Karpas-422 (cell line): ENCODE results near the gene GPER1. TPM values are rescaled to one million over a fixed set of nuclear protein-coding genes. Genes with fewer than 3 reads are reported as not detected.

ENCODE experiments used
- DNase-seq: peaks from one replicate; pipeline ENCODE4 v3.0.0-alpha.2; 2015
- H2AFZ ChIP-seq: fragments of 200-600 bp; sonication (generic); 2 replicates; pipeline ENCODE4 v1.6.1; 2014; ENCODE audit warnings: antibody characterized with exemption, low read length, mixed read lengths
- H3K27ac ChIP-seq: fragments of 200-600 bp; sonication (generic); 2 replicates; pipeline ENCODE4 v1.5.1; 2014; ENCODE audit warnings: mild to moderate bottlenecking, low read length, moderate library complexity
- H3K27me3 ChIP-seq: fragments of 200-600 bp; sonication (generic); 2 replicates; pipeline ENCODE4 v1.6.1; 2014; ENCODE audit warnings: low read length, mixed read lengths
- H3K36me3 ChIP-seq: fragments of 200-600 bp; sonication (generic); 2 replicates; pipeline ENCODE4 v1.6.1; 2014; ENCODE audit warnings: low read length, mixed read lengths; ENCODE audit not compliant: insufficient read depth
- H3K4me1 ChIP-seq: fragments of 200-600 bp; sonication (generic); 2 replicates; pipeline ENCODE4 v1.6.1; 2014; ENCODE audit warnings: mild to moderate bottlenecking, low read length, mixed read lengths
- H3K4me2 ChIP-seq: fragments of 200-600 bp; sonication (generic); 2 replicates; pipeline ENCODE4 v1.6.1; 2014; ENCODE audit warnings: low read length, low read depth, mild to moderate bottlenecking; ENCODE audit not compliant: poor library complexity, severe bottlenecking
- H3K4me3 ChIP-seq: fragments of 200-600 bp; sonication (generic); 2 replicates; pipeline ENCODE4 v1.5.1; 2014; ENCODE audit warnings: mild to moderate bottlenecking, antibody characterized with exemption, low read length, mixed read lengths
- H3K79me2 ChIP-seq: fragments of 200-600 bp; sonication (generic); 2 replicates; pipeline ENCODE4 v1.6.1; 2014; ENCODE audit warnings: mild to moderate bottlenecking, low read length, mixed read lengths
- H3K9ac ChIP-seq: fragments of 200-600 bp; sonication (generic); 2 replicates; pipeline ENCODE4 v1.6.0; 2014; ENCODE audit warnings: low read length
- H3K9me2 ChIP-seq: fragments of 200-600 bp; sonication (generic), shearing (Covaris generic); replicated peaks from 2 replicates; pipeline ENCODE4 v1.6.0; 2014; ENCODE audit warnings: mild to moderate bottlenecking, low read length, moderate library complexity; ENCODE audit not compliant: insufficient read depth
- H3K9me3 ChIP-seq: fragments of 300-700, 200-600 bp; sonication (generic); 2 replicates; pipeline ENCODE4 v1.6.1; 2014; ENCODE audit warnings: low read length, mixed read lengths
- H4K20me1 ChIP-seq: fragments of 200-600 bp; sonication (generic); 2 replicates; pipeline ENCODE4 v1.6.1; 2014; ENCODE audit warnings: mild to moderate bottlenecking, antibody characterized with exemption, low read length, low read depth; ENCODE audit not compliant: insufficient read depth
- total RNA-seq: library from RNA; depleted of rRNA; stranded (reverse); fragments of >200 nt; shearing (Covaris generic); gene quantifications from 2 replicates; pipeline ENCODE4 v1.2.3, GENCODE V29; 2014; ENCODE audit warnings: low replicate concordance

Gene GPER1
- total RNA-seq, 1 experiment from 2014 or later: not detected

GRCh38 chr7:1052031-1052818, 35.7 kb upstream of the GPER1 start:
- H2AFZ ChIP-seq: no peak overlapping the region
- H4K20me1 ChIP-seq: peaks cover 63% of the 10 kb centered on the region; the same call in 1 of the 2 replicates
- H3K27ac ChIP-seq: no peak overlapping the region
- no peak overlapping the region for H3K4me2 ChIP-seq
- no peak overlapping the region for H3K4me3 ChIP-seq
- H3K27me3 ChIP-seq: no peaks in the 10 kb centered on the region
- no peaks in the 10 kb centered on the region; the same call in 1 of the 2 replicates for H3K4me1 ChIP-seq
- H3K36me3 ChIP-seq: no peaks in the 10 kb centered on the region
- DNase-seq: no peak
- no peaks in the 10 kb centered on the region for H3K9me3 ChIP-seq
- H3K9ac ChIP-seq: no peak overlapping the region
- H3K9me2 ChIP-seq: no peaks in the 10 kb centered on the region
- no peaks in the 10 kb centered on the region for H3K79me2 ChIP-seq

GRCh38 chr7:1053002-1053411, 34.9 kb upstream of the GPER1 start:
- Histone ChIP-seq H3K9me2 (no peaks in the 10 kb centered on the region), H3K4me3 (no peak overlapping the region), H3K9ac (no peak overlapping the region), H3K79me2 (no peaks in the 10 kb centered on the region), H2AFZ (no peak overlapping the region), H3K27me3 (no peaks in the 10 kb centered on the region), H3K4me1 (no peaks in the 10 kb centered on the region; the same call in 1 of the 2 replicates), H3K4me2 (no peak overlapping the region), H3K36me3 (no peaks in the 10 kb centered on the region), H3K9me3 (no peaks in the 10 kb centered on the region), H3K27ac (no peak overlapping the region), H4K20me1 (peaks cover 55% of the 10 kb centered on the region; the same call in 1 of the 2 replicates)
- DNase-seq: no peak

GRCh38 chr7:1053816-1054370, 34.0 kb upstream of the GPER1 start:
- H3K27ac ChIP-seq: no peak overlapping the region
- no peaks in the 10 kb centered on the region for H3K79me2 ChIP-seq
- H3K9ac ChIP-seq: no peak overlapping the region
- H3K9me2 ChIP-seq: no peaks in the 10 kb centered on the region
- no peaks in the 10 kb centered on the region for H3K9me3 ChIP-seq
- H3K4me3 ChIP-seq: no peak overlapping the region
- H4K20me1 ChIP-seq: peaks cover 46% of the 10 kb centered on the region; the same call in 1 of the 2 replicates
- DNase-seq: no peak
- H3K4me1 ChIP-seq: no peaks in the 10 kb centered on the region; the same call in 1 of the 2 replicates
- no peak overlapping the region for H2AFZ ChIP-seq
- no peaks in the 10 kb centered on the region for H3K36me3 ChIP-seq
- no peaks in the 10 kb centered on the region for H3K27me3 ChIP-seq
- H3K4me2 ChIP-seq: no peak overlapping the region

- H4K20me1 ChIP-seq: peaks cover 41% of the 10 kb centered on the region; the same call in 1 of the 2 replicates
- no peaks in the 10 kb centered on the region for H3K36me3 ChIP-seq
- no peak overlapping the region for H3K4me2 ChIP-seq
- no peaks in the 10 kb centered on the region for H3K9me2 ChIP-seq
- H3K9me3 ChIP-seq: no peaks in the 10 kb centered on the region
- H3K79me2 ChIP-seq: no peaks in the 10 kb centered on the region
- no peak overlapping the region for H3K27ac ChIP-seq
- no peak overlapping the region for H2AFZ ChIP-seq
- no peak overlapping the region for H3K9ac ChIP-seq
- no peak for DNase-seq
- no peaks in the 10 kb centered on the region; the same call in 1 of the 2 replicates for H3K4me1 ChIP-seq
- no peaks in the 10 kb centered on the region for H3K27me3 ChIP-seq
- no peak overlapping the region for H3K4me3 ChIP-seq
Measured at GRCh38 chr7:1054438-1054837, 33.5 kb upstream of the GPER1 start.

GRCh38 chr7:1054861-1055450, 33.0 kb upstream of the GPER1 start:
- no peaks in the 10 kb centered on the region; the same call in 1 of the 2 replicates for H3K4me1 ChIP-seq
- DNase-seq: no peak

GRCh38 chr7:1055491-1055955, 32.4 kb upstream of the GPER1 start:
- no peak overlapping the region for H3K4me2 ChIP-seq

More at GRCh38 chr7:1054861-1055450, 33.0 kb upstream of the GPER1 start:
- Histone ChIP-seq H3K4me2 (no peak overlapping the region), H3K9me3 (no peaks in the 10 kb centered on the region), H2AFZ (no peak overlapping the region), H3K9me2 (no peaks in the 10 kb centered on the region), H3K27ac (no peak overlapping the region), H3K4me3 (no peak overlapping the region), H3K9ac (no peak overlapping the region), H3K79me2 (no peaks in the 10 kb centered on the region), H4K20me1 (peaks cover 37% of the 10 kb centered on the region; the same call in 1 of the 2 replicates), H3K36me3 (no peaks in the 10 kb centered on the region), H3K27me3 (no peaks in the 10 kb centered on the region)

GRCh38 chr7:1055956-1056784, 31.7 kb upstream of the GPER1 start:
- Histone ChIP-seq H3K27ac (no peak overlapping the region), H3K9me2 (no peaks in the 10 kb centered on the region), H4K20me1 (peaks cover 40% of the 10 kb centered on the region; the same call in 1 of the 2 replicates), H3K4me3 (no peak overlapping the region), H3K4me1 (no peaks in the 10 kb centered on the region; the same call in 1 of the 2 replicates), H3K27me3 (no peaks in the 10 kb centered on the region; the same call in 1 of the 2 replicates), H3K4me2 (no peak overlapping the region), H3K36me3 (no peaks in the 10 kb centered on the region), H2AFZ (no peak overlapping the region), H3K79me2 (no peaks in the 10 kb centered on the region), H3K9me3 (no peaks in the 10 kb centered on the region), H3K9ac (no peak overlapping the region)
- DNase-seq: no peak

More at GRCh38 chr7:1055491-1055955, 32.4 kb upstream of the GPER1 start:
- Histone ChIP-seq H3K9me2 (no peaks in the 10 kb centered on the region), H3K27ac (no peak overlapping the region), H3K79me2 (no peaks in the 10 kb centered on the region), H3K9ac (no peak overlapping the region), H2AFZ (no peak overlapping the region), H3K36me3 (no peaks in the 10 kb centered on the region), H3K27me3 (no peaks in the 10 kb centered on the region), H3K4me3 (no peak overlapping the region), H3K9me3 (no peaks in the 10 kb centered on the region), H3K4me1 (no peaks in the 10 kb centered on the region), H4K20me1 (peaks cover 36% of the 10 kb centered on the region; the same call in 1 of the 2 replicates)
- no peak for DNase-seq
